K562 (cell line): ENCODE results near the gene SLC26A6.

Source experiments
- BHLHE40 ChIP-seq: IDR thresholded peaks from 2 replicates; pipeline ENCODE4 v1.6.1; 2011; ENCODE audit warnings: low read length, improper control_type of control experiment
- DIDO1 ChIP-seq: fragments of 450-650 bp; IDR thresholded peaks from 2 replicates; pipeline ENCODE4 v1.6.1; 2016; ENCODE audit warnings: low read depth, missing biosample characterization, missing genetic modification characterization
- NFRKB ChIP-seq: fragments of 450-650 bp; IDR thresholded peaks from 2 replicates; pipeline ENCODE4 v1.6.1; 2016; ENCODE audit warnings: low read depth
- SAFB ChIP-seq: fragments of 200-400 bp; formaldehyde crosslinking; IDR thresholded peaks from 2 replicates; pipeline ENCODE4 v1.6.1; 2017; ENCODE audit warnings: low read depth, low read length, borderline replicate concordance

GRCh38 chr3:48596676-48597407 is 38.4 kb downstream of the SLC26A6 start:
- no peak for TF ChIP-seq NFRKB
- TF ChIP-seq BHLHE40, result no peak
- TF ChIP-seq SAFB, result no peak
- no peak for TF ChIP-seq DIDO1 (tag)
